Neural crest cell (in vitro differentiated cells): ENCODE results near the gene NUP214. TPM values are rescaled to one million over a fixed set of nuclear protein-coding genes. Genes with fewer than 3 reads are reported as not detected.

Experiments
- DNase-seq: peaks from one replicate; pipeline ENCODE4 v3.0.0; 2021; ENCODE audit warnings: low read depth, mixed read lengths, low spot score
- H3K27ac Mint-ChIP-seq: one replicate; pipeline ENCODE4 v1.8.0; 2021; ENCODE audit warnings: mild to moderate bottlenecking, mixed read lengths; ENCODE audit not compliant: unreplicated experiment
- H3K27me3 Mint-ChIP-seq: 2 replicates; pipeline ENCODE4 v1.8.0; 2021; ENCODE audit warnings: low read depth, mild to moderate bottlenecking, mixed read lengths
- H3K36me3 Mint-ChIP-seq: 2 replicates; pipeline ENCODE4 v1.8.0; 2021; ENCODE audit warnings: low read depth, mild to moderate bottlenecking, mixed read lengths
- H3K4me1 Mint-ChIP-seq: 2 replicates; pipeline ENCODE4 v1.8.0; 2021; ENCODE audit warnings: mixed read lengths
- H3K4me3 Mint-ChIP-seq: one replicate; pipeline ENCODE4 v1.8.0; 2021; ENCODE audit warnings: mild to moderate bottlenecking, mixed read lengths
- H3K9me3 Mint-ChIP-seq: 2 replicates; pipeline ENCODE4 v1.8.0; 2021; ENCODE audit warnings: mixed read lengths
- CTCF ChIP-seq: fragments of 200-600 bp; sonication (generic); conservative IDR thresholded peaks from 2 replicates; pipeline ENCODE4 v1.5.0; 2021; ENCODE audit warnings: antibody characterized with exemption, mild to moderate bottlenecking
- total RNA-seq: library from RNA; stranded (reverse); gene quantifications from 2 replicates; pipeline ENCODE4 v1.2.1, GENCODE V29; 2021

Gene NUP214
- total RNA-seq, 1 donor from 2014 or later = 77.9 TPM

GRCh38 chr9:131091352-131091992 is 33.9 kb upstream of the NUP214 start:
- Mint-ChIP-seq H3K4me3 (no peak overlapping the region), H3K27ac (no peak overlapping the region), H3K36me3 (no peaks in the 10 kb centered on the region), H3K4me1 (peaks cover 10% of the 10 kb centered on the region), H3K27me3 (peaks cover 4% of the 10 kb centered on the region), H3K9me3 (no peaks in the 10 kb centered on the region)
- DNase-seq = no peak
- no peak for TF ChIP-seq CTCF

- Mint-ChIP-seq H3K9me3 (no peaks in the 10 kb centered on the region), H3K27me3 (peaks cover 4% of the 10 kb centered on the region), H3K27ac (no peak overlapping the region), H3K4me3 (no peak overlapping the region), H3K4me1 (peaks cover 11% of the 10 kb centered on the region), H3K36me3 (no peaks in the 10 kb centered on the region)
- no peak for TF ChIP-seq CTCF
- DNase-seq = no peak
Measured at GRCh38 chr9:131092030-131092429, 33.4 kb upstream of the NUP214 start.

- peak overlapping the region; percentile 19 for H3K27ac Mint-ChIP-seq
- no peaks in the 10 kb centered on the region for H3K36me3 Mint-ChIP-seq
- no peak for DNase-seq
- peaks cover 9% of the 10 kb centered on the region for H3K27me3 Mint-ChIP-seq
- peaks cover 17% of the 10 kb centered on the region for H3K4me1 Mint-ChIP-seq
- no peak overlapping the region for H3K4me3 Mint-ChIP-seq
- no peak for TF ChIP-seq CTCF
- H3K9me3 Mint-ChIP-seq = no peaks in the 10 kb centered on the region
Measured at GRCh38 chr9:131092548-131093440, 32.6 kb upstream of the NUP214 start.

- peak overlapping the region; percentile 74 for H3K4me3 Mint-ChIP-seq
- peaks cover 9% of the 10 kb centered on the region for H3K27me3 Mint-ChIP-seq
- no peak for DNase-seq
- H3K27ac Mint-ChIP-seq = no peak overlapping the region
- no peak for TF ChIP-seq CTCF
- H3K9me3 Mint-ChIP-seq = no peaks in the 10 kb centered on the region
- no peaks in the 10 kb centered on the region for H3K36me3 Mint-ChIP-seq
- peaks cover 22% of the 10 kb centered on the region for H3K4me1 Mint-ChIP-seq
Measured at GRCh38 chr9:131094015-131094414, 31.4 kb upstream of the NUP214 start.

- peak overlapping the region; percentile 78 for H3K4me3 Mint-ChIP-seq
Measured at GRCh38 chr9:131094622-131095021, 30.8 kb upstream of the NUP214 start.

More at GRCh38 chr9:131094622-131095021, 30.8 kb upstream of the NUP214 start:
- Mint-ChIP-seq H3K4me1 (peaks cover 25% of the 10 kb centered on the region), H3K27me3 (peaks cover 9% of the 10 kb centered on the region), H3K9me3 (no peaks in the 10 kb centered on the region), H3K27ac (no peak overlapping the region), H3K36me3 (no peaks in the 10 kb centered on the region)
- DNase-seq = no peak
- no peak for TF ChIP-seq CTCF
